B cell (primary cell): Measurements from ENCODE around the gene THY1. TPM values are rescaled to one million over a fixed set of nuclear protein-coding genes. Genes with fewer than 3 reads are reported as not detected.

ENCODE experiments used
- ATAC-seq: fragments of 200-7000 bp; cut with Tn5 transposase; one replicate; pipeline ENCODE4 v1.10.0; 2021; ENCODE audit warnings: low read depth, mild to moderate bottlenecking, moderate number of reproducible peaks, moderate library complexity
- CTCF ChIA-PET: fragments of 350-600 bp; sonication (Branson Sonifier 250); formaldehyde crosslinking; loops from one replicate; lab custom pipeline; 2021; ENCODE audit warnings: antibody characterized with exemption, inconsistent platforms; lab: Charles Lee
- POLR2A ChIA-PET: fragments of 350-600 bp; sonication (Branson Sonifier 250); formaldehyde crosslinking; loops from one replicate; lab custom pipeline; 2021; ENCODE audit warnings: antibody characterized with exemption; lab: Charles Lee
- DNase-seq: peaks from one replicate; pipeline ENCODE4 v3.0.0; 2013
- H2AFZ ChIP-seq: 2 replicates; pipeline ENCODE4 v1.6.1; 2012; ENCODE audit warnings: mild to moderate bottlenecking, low read depth, low read length; ENCODE audit not compliant: insufficient read depth, poor library complexity, severe bottlenecking
- H3K27ac ChIP-seq, 2 donors: 1 replicate in 1 of 2; 2 replicates in 1 of 2; pipeline ENCODE4 v1.5.1; 2012 to 2013; ENCODE audit warnings: low read length in 2 of 2, mild to moderate bottlenecking in 2 of 2, moderate library complexity in 1 of 2
- H3K27me3 ChIP-seq, 4 experiments: fragments of 200-600 bp in 1 of 4; sonication (generic) in 1 of 4; replicated peaks in 1 of 4; 1 replicate in 2 of 4; 2 replicates in 2 of 4; pipeline versions ENCODE4 v1.6.1 to v1.7.0; 2013 to 2016; ENCODE audit warnings: low read length in 3 of 4, mild to moderate bottlenecking in 2 of 4, mixed read lengths in 1 of 4, moderate library complexity in 1 of 4; ENCODE audit not compliant: insufficient read depth in 4 of 4, control insufficient read depth in 3 of 4; ENCODE audit errors: control extremely low read depth in 1 of 4
- H3K36me3 ChIP-seq, 2 experiments: replicated peaks in 1 of 2; 1 replicate in 1 of 2; 2 replicates in 1 of 2; pipeline versions ENCODE4 v1.6.1 to v1.7.1; 2013; ENCODE audit warnings: low read length in 1 of 2; ENCODE audit not compliant: insufficient read depth in 2 of 2, control insufficient read depth in 1 of 2; ENCODE audit errors: control extremely low read depth in 1 of 2, extremely low read depth in 1 of 2
- H3K4me1 ChIP-seq, 2 donors: fragments of 200-600 bp in 1 of 2; sonication (generic) in 1 of 2; 1 replicate in 1 of 2; 2 replicates in 1 of 2; pipeline versions ENCODE4 v1.5.1 to v1.6.1; 2013 to 2017; ENCODE audit warnings: low read length in 2 of 2; ENCODE audit not compliant: control insufficient read depth in 2 of 2, insufficient read depth in 2 of 2
- H3K4me2 ChIP-seq: replicated peaks from 2 replicates; pipeline ENCODE3; 2012; ENCODE audit warnings: mild to moderate bottlenecking, low read depth, low read length; ENCODE audit not compliant: poor library complexity, severe bottlenecking
- H3K4me3 ChIP-seq, 5 experiments: fragments of 200-600 bp in 1 of 5; sonication (generic) in 1 of 5; 1 replicate in 3 of 5; 2 replicates in 2 of 5; pipeline versions ENCODE4 v1.5.1 to v1.7.0; 2011 to 2016; ENCODE audit warnings: low read length in 4 of 5, mild to moderate bottlenecking in 4 of 5, low read depth in 2 of 5, control low read depth in 1 of 5, moderate library complexity in 1 of 5; ENCODE audit not compliant: insufficient read depth in 1 of 5; ENCODE audit errors: control extremely low read depth in 1 of 5, extremely low read depth in 1 of 5
- H3K79me2 ChIP-seq: fragments of 200-600 bp; sonication (generic); one replicate; pipeline ENCODE4 v1.6.0; 2016; ENCODE audit warnings: low read length; ENCODE audit not compliant: control insufficient read depth, insufficient read depth
- H3K9ac ChIP-seq: fragments of 200-600 bp; sonication (generic); 2 replicates; pipeline ENCODE4 v1.6.1; 2017; ENCODE audit warnings: mild to moderate bottlenecking, low read length, moderate library complexity
- H3K9me3 ChIP-seq, 3 donors: one replicate each; pipeline versions ENCODE4 v1.6.1 to v1.7.1; 2013; ENCODE audit warnings: low read length in 2 of 3; ENCODE audit not compliant: control insufficient read depth in 2 of 3, insufficient read depth in 1 of 3; ENCODE audit errors: control extremely low read depth in 1 of 3
- H4K20me1 ChIP-seq: 2 replicates; pipeline ENCODE4 v1.6.0; 2012; ENCODE audit warnings: mild to moderate bottlenecking, low read length; ENCODE audit not compliant: insufficient read depth, control insufficient read depth, poor library complexity, severe bottlenecking
- H3K27ac Mint-ChIP-seq: one replicate; pipeline ENCODE4 v1.8.0; 2021; ENCODE audit warnings: mixed read lengths
- H3K27me3 Mint-ChIP-seq: one replicate; pipeline ENCODE4 v1.8.0; 2021; ENCODE audit warnings: mixed read lengths
- H3K4me1 Mint-ChIP-seq: one replicate; pipeline ENCODE4 v1.8.0; 2021; ENCODE audit warnings: mixed read lengths
- H3K4me3 Mint-ChIP-seq: one replicate; pipeline ENCODE4 v1.8.0; 2021; ENCODE audit warnings: mixed read lengths
- H3K9me3 Mint-ChIP-seq: one replicate; pipeline ENCODE4 v1.8.0; 2022; ENCODE audit warnings: mixed read lengths; ENCODE audit not compliant: insufficient read depth
- EZH2 ChIP-seq: IDR thresholded peaks from 2 replicates; pipeline ENCODE4 v1.6.1; 2012; ENCODE audit warnings: borderline replicate concordance, low read depth, mild to moderate bottlenecking, moderate library complexity, low read length; ENCODE audit not compliant: insufficient read depth, poor library complexity, severe bottlenecking
- WGBS: methylation state at CpG from one replicate; pipeline ENCODE4 v1.1.5; 2013; ENCODE audit warnings: missing lambda C conversion rate; ENCODE audit not compliant: insufficient coverage; 5-methylcytosine and 5-hydroxymethylcytosine counted together
- intact Hi-C: fragments of 100-400 bp; cut with micrococcal nuclease; formaldehyde crosslinking; loops from one replicate; pipeline ENCODE4 v1.10.0; 2022
- polyA plus RNA-seq: library from polyadenylated mRNA; depleted of rRNA; stranded (reverse); fragments of >200 nt; gene quantifications from 2 replicates; pipeline ENCODE4 v1.2.3, GENCODE V29; 2012
- total RNA-seq, 2 donors: library from RNA; stranded (reverse); fragments of 120-200 nt in 1 of 2; gene quantifications; 1 replicate in 1 of 2; 2 replicates in 1 of 2; pipeline versions ENCODE4 v1.2.3 to v1.2.4, GENCODE V29; 2013 to 2022
- TF ChIP-seq, protein P1 (sequence below): fragments of 200-600 bp; IDR thresholded peaks from one replicate; pipeline ENCODE4 v1.8.0; 2022; ENCODE audit warnings: antibody characterized with exemption, mild to moderate bottlenecking

The THY1 gene
- total and polyA plus RNA-seq, 2 donors (not counting 1 experiment from before 2014, with no cell fraction given), result not detected

GRCh38 chr11:119375337-119376196 lies 47.4 kb downstream of the THY1 start:
- H3K9me3 Mint-ChIP-seq, result no peaks in the 10 kb centered on the region
- H3K4me3 Mint-ChIP-seq, result no peak overlapping the region
- H3K27ac Mint-ChIP-seq, result no peak overlapping the region
- 80% methylated on average over 14 of the region's 14 CpGs for WGBS
- Histone ChIP-seq H3K27me3 (peaks cover 0 to 6% (median 0%) of the 10 kb centered on the region in 4 experiments), H3K9ac (no peak overlapping the region), H3K36me3 (no peaks in the 10 kb centered on the region), H2AFZ (no peak overlapping the region), H3K4me2 (no peak overlapping the region), H3K79me2 (no peaks in the 10 kb centered on the region), H4K20me1 (no peaks in the 10 kb centered on the region), H3K4me1 (no peaks in the 10 kb centered on the region), H3K27ac (no peak overlapping the region), H3K4me3 (no peak overlapping the region), H3K9me3 (no peaks in the 10 kb centered on the region)
- DNase-seq, result peak; percentile 6
- CTCF ChIA-PET, result interaction anchor here (1.1 to 5.5 kb wide), 4 partner anchors 11 to 19 kb away, joined by 3 to 46 read pairs (median 4); no protein-coding TSS in a partner anchor
- H3K4me1 Mint-ChIP-seq, result no peaks in the 10 kb centered on the region
- intact Hi-C loops, result no loop called here
- peaks cover 8% of the 10 kb centered on the region for H3K27me3 Mint-ChIP-seq
- POLR2A ChIA-PET, result no interaction called here
- ATAC-seq, result no peak
- TF ChIP-seq, protein P1, sequence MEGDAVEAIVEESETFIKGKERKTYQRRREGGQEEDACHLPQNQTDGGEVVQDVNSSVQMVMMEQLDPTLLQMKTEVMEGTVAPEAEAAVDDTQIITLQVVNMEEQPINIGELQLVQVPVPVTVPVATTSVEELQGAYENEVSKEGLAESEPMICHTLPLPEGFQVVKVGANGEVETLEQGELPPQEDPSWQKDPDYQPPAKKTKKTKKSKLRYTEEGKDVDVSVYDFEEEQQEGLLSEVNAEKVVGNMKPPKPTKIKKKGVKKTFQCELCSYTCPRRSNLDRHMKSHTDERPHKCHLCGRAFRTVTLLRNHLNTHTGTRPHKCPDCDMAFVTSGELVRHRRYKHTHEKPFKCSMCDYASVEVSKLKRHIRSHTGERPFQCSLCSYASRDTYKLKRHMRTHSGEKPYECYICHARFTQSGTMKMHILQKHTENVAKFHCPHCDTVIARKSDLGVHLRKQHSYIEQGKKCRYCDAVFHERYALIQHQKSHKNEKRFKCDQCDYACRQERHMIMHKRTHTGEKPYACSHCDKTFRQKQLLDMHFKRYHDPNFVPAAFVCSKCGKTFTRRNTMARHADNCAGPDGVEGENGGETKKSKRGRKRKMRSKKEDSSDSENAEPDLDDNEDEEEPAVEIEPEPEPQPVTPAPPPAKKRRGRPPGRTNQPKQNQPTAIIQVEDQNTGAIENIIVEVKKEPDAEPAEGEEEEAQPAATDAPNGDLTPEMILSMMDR, result no peak
- no peak for TF ChIP-seq EZH2

- Histone ChIP-seq H3K79me2 (no peaks in the 10 kb centered on the region), H3K27me3 (peaks cover 0 to 6% (median 0%) of the 10 kb centered on the region in 4 experiments), H4K20me1 (no peaks in the 10 kb centered on the region), H2AFZ (no peak overlapping the region), H3K4me2 (no peak overlapping the region), H3K27ac (no peak overlapping the region), H3K9me3 (no peaks in the 10 kb centered on the region), H3K4me3 (no peak overlapping the region), H3K4me1 (no peaks in the 10 kb centered on the region), H3K9ac (no peak overlapping the region), H3K36me3 (no peaks in the 10 kb centered on the region)
- peaks cover 12% of the 10 kb centered on the region for H3K27me3 Mint-ChIP-seq
- ChIA-PET POLR2A (no interaction called here), CTCF (interaction anchor here (0.7 to 5.5 kb wide), 5 partner anchors 10 to 52 kb away, joined by 3 to 46 read pairs (median 3); no protein-coding TSS in a partner anchor)
- intact Hi-C loops, result no loop called here
- no peak overlapping the region for H3K27ac Mint-ChIP-seq
- no peaks in the 10 kb centered on the region for H3K9me3 Mint-ChIP-seq
- peak; percentile 11 for DNase-seq
- no peak for TF ChIP-seq EZH2
- TF ChIP-seq, protein P1, result no peak
- no peak for ATAC-seq
- no peak overlapping the region for H3K4me3 Mint-ChIP-seq
- no peaks in the 10 kb centered on the region for H3K4me1 Mint-ChIP-seq
- WGBS, result 75% methylated on average over 7 of the region's 11 CpGs
These were observed 48.2 kb downstream of the THY1 start for GRCh38 chr11:119374632-119375336.
